NT2/D1 (cell line): ENCODE data around the gene SQOR.

Source experiments
- SUZ12 ChIP-seq: IDR thresholded peaks from 2 replicates; pipeline ENCODE4 v1.6.1; 2011; ENCODE audit not compliant: insufficient read length, insufficient read depth; ENCODE audit errors: extremely low read depth
- YY1 ChIP-seq: IDR thresholded peaks from 2 replicates; pipeline ENCODE4 v1.6.1; 2011; ENCODE audit not compliant: insufficient read length, insufficient read depth
- ZNF274 ChIP-seq: IDR thresholded peaks from 2 replicates; pipeline ENCODE4 v1.6.1; 2011; ENCODE audit warnings: mild to moderate bottlenecking, low read depth, low read length

DNA sequence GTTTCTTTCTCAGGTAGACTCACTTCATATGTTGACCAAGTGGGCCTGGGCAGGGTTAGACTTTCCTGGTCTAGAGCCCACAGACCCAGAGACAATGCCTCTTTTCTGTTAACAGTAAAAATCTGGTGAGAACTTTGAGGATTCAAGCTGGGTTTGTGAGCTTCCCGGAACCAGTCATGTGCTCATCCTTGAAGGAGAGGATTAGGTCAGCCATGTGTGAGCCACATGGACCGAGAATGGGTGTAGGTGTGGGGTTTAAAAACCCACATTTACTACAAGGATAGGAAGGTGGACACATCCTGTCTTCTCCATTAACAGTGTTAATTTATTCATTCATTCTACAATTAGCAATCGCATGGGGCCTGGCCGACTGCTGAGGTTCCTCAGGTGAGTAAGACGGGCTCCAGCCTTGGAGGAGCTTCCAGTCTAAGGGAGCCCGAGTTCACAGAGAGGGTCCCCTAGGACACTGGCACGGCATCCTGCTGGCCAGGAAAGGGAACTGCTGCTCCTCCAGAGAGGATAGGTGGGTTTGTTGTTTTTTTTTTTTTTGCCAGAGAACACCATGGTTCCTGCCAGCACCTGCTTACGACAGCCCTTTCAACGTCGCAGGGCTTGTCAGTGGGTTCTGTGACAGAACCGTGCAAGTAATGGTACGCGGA is 69.0 kb downstream of the SQOR start:
- TF ChIP-seq SUZ12 (no peak), ZNF274 (no peak), YY1 (no peak)
